Natural killer cell (primary cell): ENCODE data around the gene NTMT1. TPM values are rescaled to one million over a fixed set of nuclear protein-coding genes. Genes with fewer than 3 reads are reported as not detected.
A peak's percentile ranks its signal among the peaks of the same experiment; 100 is the strongest.

ENCODE experiments used
- ATAC-seq, 3 donors: fragments of 150-1000 bp in 2 of 3; fragments of 200-7000 bp in 1 of 3; cut with Tn5 transposase; 1 replicate in 1 of 3; 2 replicates in 2 of 3; pipeline ENCODE4 v1.10.0; 2021; ENCODE audit warnings: mild to moderate bottlenecking in 2 of 3, moderate library complexity in 2 of 3
- DNase-seq, 2 donors: peaks; one replicate each; pipeline versions ENCODE4 v3.0.0 to v3.0.0-alpha.2; 2013 to 2021; ENCODE audit warnings: mixed read lengths in 1 of 2
- H3K27ac ChIP-seq: one replicate; pipeline ENCODE4 v1.5.1; 2013; ENCODE audit warnings: mild to moderate bottlenecking, low read length
- H3K27me3 ChIP-seq: one replicate; pipeline ENCODE4 v1.6.1; 2013; ENCODE audit warnings: low read length; ENCODE audit not compliant: control insufficient read depth, insufficient read depth
- H3K36me3 ChIP-seq: one replicate; pipeline ENCODE4 v1.6.1; 2013; ENCODE audit warnings: low read length; ENCODE audit not compliant: control insufficient read depth, insufficient read depth
- H3K4me1 ChIP-seq: one replicate; pipeline ENCODE4 v1.6.1; 2013; ENCODE audit warnings: low read length; ENCODE audit not compliant: control insufficient read depth, insufficient read depth
- H3K4me3 ChIP-seq: one replicate; pipeline ENCODE4 v1.5.1; 2013; ENCODE audit warnings: low read length
- H3K9me3 ChIP-seq: one replicate; pipeline ENCODE4 v1.6.1; 2013; ENCODE audit warnings: low read length; ENCODE audit not compliant: control insufficient read depth, insufficient read depth
- H3K27ac Mint-ChIP-seq, 2 donors: one replicate each; pipeline ENCODE4 v1.8.0; 2022; ENCODE audit warnings: mild to moderate bottlenecking in 2 of 2, mixed read lengths in 2 of 2, moderate library complexity in 1 of 2
- H3K27me3 Mint-ChIP-seq, 2 donors: one replicate each; pipeline ENCODE4 v1.8.0; 2022; ENCODE audit warnings: low read depth in 2 of 2, mixed read lengths in 2 of 2
- H3K36me3 Mint-ChIP-seq: one replicate; pipeline ENCODE4 v1.8.0; 2022; ENCODE audit warnings: mixed read lengths
- H3K4me1 Mint-ChIP-seq, 2 donors: one replicate each; pipeline ENCODE4 v1.8.0; 2022; ENCODE audit warnings: mixed read lengths in 2 of 2
- H3K4me3 Mint-ChIP-seq: one replicate; pipeline ENCODE4 v1.8.0; 2022; ENCODE audit warnings: mild to moderate bottlenecking, moderate library complexity, mixed read lengths
- H3K9me3 Mint-ChIP-seq, 2 donors: one replicate each; pipeline ENCODE4 v1.8.0; 2022; ENCODE audit warnings: mixed read lengths in 2 of 2
- WGBS: methylation state at CpG from one replicate; pipeline ENCODE4 v1.1.7; 2013; ENCODE audit warnings: missing lambda C conversion rate; ENCODE audit not compliant: insufficient coverage; 5-methylcytosine and 5-hydroxymethylcytosine counted together
- intact Hi-C: fragments of 100-400 bp; cut with micrococcal nuclease; formaldehyde crosslinking; loops from one replicate; pipeline ENCODE4 v1.14.2; 2022
- total RNA-seq, 4 donors: library from RNA; stranded (reverse); fragments of 120-200 nt in 1 of 4; gene quantifications; one replicate each; pipeline versions ENCODE4 v1.2.3 to v1.2.4, GENCODE V29; 2013 to 2022
- TF ChIP-seq, protein P1 (sequence below): fragments of 200-600 bp; IDR thresholded peaks from one replicate; pipeline ENCODE4 v1.8.0; 2022; ENCODE audit warnings: antibody characterized with exemption

Gene NTMT1
- total RNA-seq, 3 donors from 2014 or later (not counting 1 experiment from before 2014, with no cell fraction given), result 17.1 to 23.5 (median 17.1) TPM

DNA sequence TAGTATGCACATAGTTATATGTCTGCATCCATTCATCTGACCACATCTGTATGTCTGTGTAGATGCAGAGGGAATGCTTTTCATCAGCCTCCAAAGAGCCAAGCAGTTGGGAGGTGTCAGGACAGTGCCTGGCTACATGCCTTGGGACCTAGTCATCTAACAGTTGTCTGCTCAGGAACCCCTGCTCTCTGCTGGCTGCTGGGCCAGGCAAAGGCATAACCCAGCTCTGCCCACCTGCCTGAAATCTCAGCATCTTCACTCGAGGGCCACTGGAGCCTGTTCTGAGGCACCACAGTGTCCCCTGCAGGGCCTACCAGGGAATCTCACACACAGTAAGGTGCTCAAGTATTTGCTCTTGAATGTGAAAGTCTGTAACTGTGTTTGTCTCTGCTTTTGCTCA is 8.8 kb upstream of the NTMT1 start:
- Histone ChIP-seq H3K9me3 (no peaks in the 10 kb centered on the region), H3K36me3 (no peaks in the 10 kb centered on the region), H3K4me3 (no peak overlapping the region), H3K27me3 (peaks cover 25% of the 10 kb centered on the region), H3K27ac (no peak overlapping the region), H3K4me1 (peaks cover 12% of the 10 kb centered on the region)
- 15% methylated on average over 1 of the region's 1 CpG for WGBS
- Mint-ChIP-seq H3K4me3 (no peak overlapping the region), H3K36me3 (no peaks in the 10 kb centered on the region), H3K9me3 (no peaks in the 10 kb centered on the region), H3K4me1 (no peaks in the 10 kb centered on the region), H3K27ac (no peak overlapping the region), H3K27me3 (peaks cover 15 to 16% of the 10 kb centered on the region in 2 donors)
- TF ChIP-seq, protein P1, sequence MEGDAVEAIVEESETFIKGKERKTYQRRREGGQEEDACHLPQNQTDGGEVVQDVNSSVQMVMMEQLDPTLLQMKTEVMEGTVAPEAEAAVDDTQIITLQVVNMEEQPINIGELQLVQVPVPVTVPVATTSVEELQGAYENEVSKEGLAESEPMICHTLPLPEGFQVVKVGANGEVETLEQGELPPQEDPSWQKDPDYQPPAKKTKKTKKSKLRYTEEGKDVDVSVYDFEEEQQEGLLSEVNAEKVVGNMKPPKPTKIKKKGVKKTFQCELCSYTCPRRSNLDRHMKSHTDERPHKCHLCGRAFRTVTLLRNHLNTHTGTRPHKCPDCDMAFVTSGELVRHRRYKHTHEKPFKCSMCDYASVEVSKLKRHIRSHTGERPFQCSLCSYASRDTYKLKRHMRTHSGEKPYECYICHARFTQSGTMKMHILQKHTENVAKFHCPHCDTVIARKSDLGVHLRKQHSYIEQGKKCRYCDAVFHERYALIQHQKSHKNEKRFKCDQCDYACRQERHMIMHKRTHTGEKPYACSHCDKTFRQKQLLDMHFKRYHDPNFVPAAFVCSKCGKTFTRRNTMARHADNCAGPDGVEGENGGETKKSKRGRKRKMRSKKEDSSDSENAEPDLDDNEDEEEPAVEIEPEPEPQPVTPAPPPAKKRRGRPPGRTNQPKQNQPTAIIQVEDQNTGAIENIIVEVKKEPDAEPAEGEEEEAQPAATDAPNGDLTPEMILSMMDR, result no peak
- peak; percentile 22 to 49 (median 36) for ATAC-seq
- DNase-seq, result no peak
- intact Hi-C loops, result no loop called here

DNA sequence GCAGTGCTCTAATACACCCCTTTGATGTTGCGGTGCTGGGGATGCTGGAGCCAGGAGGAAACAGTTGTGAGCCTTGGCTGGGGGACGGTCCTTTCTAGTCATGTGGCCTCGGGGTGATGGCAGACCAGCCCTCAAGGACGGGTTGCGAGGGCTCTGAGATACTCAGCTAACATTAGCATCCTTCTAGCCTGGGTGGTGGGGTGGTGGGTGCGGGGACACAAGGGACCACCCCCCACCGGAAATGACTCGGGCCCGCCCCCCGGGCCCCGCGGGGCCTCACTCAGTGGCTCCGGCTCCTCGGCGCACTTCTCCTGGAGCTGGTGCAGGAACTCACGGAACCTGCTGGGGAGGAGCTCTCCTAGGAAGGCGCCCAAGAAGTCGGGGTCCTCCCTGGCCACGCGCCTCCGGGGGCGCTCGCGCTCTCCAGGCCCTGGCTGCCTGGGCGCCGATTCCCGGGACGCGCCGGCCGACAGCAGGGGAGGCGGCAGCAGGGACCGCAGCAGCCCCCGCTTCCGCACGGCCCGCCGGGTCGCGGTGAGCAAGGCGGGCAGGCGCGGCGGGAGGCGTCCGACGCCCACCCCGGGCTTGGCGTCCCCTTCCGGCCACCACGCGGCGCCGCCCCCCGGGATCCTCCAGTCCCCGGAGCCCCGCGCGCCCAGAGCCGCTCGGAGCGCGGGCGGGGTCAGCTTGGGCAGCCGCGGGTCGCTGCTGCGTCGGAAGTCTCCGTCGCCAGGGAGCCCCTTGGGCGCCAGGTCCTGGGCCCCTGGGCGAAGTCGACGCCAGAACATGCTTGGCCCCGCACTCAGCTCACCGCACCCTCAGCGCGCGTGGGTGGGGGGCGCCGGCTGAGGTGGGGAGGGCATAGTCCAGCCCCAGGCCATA is 5.9 kb upstream of the NTMT1 start:
- Histone ChIP-seq H3K36me3 (no peaks in the 10 kb centered on the region), H3K27ac (no peak overlapping the region), H3K27me3 (peaks cover 25% of the 10 kb centered on the region), H3K4me3 (no peak overlapping the region), H3K4me1 (peaks cover 23% of the 10 kb centered on the region), H3K9me3 (no peaks in the 10 kb centered on the region)
- peaks cover 16 to 20% of the 10 kb centered on the region in 2 donors for H3K27me3 Mint-ChIP-seq
- 1% methylated on average over 82 of the region's 82 CpGs for WGBS
- no peaks in the 10 kb centered on the region for H3K36me3 Mint-ChIP-seq
- intact Hi-C loops, result no loop called here
- no peak overlapping the region for H3K4me3 Mint-ChIP-seq
- no peak overlapping the region for H3K27ac Mint-ChIP-seq
- peaks cover 5 to 7% of the 10 kb centered on the region in 2 donors for H3K4me1 Mint-ChIP-seq
- peak in 2 of 3 donors; percentile 25 to 38 for ATAC-seq
- H3K9me3 Mint-ChIP-seq, result no peaks in the 10 kb centered on the region
- TF ChIP-seq, protein P1, result no peak
- DNase-seq, result peak in 1 of 2 donors; percentile 45

DNA sequence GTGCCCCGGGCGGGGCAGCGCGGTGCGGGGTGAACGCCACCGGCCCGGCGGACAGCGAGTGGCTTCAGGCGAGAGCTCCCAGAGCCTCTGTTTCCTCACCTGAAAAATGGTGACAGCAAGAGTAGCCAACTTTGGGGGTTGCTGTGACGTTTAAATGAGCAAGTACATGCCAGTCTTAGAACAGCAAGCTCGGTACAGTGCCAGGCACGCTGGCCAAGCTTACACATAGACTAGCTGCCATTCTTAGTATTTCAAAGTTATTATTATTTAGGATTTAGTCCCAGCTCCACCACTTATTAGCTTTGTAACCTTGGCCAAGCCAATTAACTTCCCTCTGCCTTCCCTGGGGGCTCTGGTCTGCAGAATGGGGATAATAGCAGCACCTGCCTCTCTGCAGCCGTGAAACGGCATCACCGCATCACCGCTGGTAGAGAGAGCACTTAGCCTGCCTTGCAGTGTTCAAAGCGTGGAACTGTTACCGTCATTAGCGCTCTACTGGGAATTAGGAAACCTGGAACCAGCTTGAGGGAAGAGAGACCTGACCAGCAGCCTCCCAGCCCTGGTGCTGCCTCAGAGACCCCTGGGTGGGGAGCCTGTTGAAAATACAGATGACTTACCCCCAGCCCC is 5.2 kb upstream of the NTMT1 start, which contains the start of gene C9orf50:
Gene C9orf50 (minus strand): TSS at position 433 of the 627 bp plus-strand sequence. CDS start 527 bp downstream, outside the sequence.
- no peak for ATAC-seq
- Mint-ChIP-seq H3K9me3 (no peaks in the 10 kb centered on the region), H3K27ac (no peak within 1 kb of the TSS), H3K36me3 (no peaks in the 10 kb centered on the region), H3K27me3 (peaks cover 16 to 20% of the 10 kb centered on the region in 2 donors), H3K4me1 (peaks cover 5 to 11% of the 10 kb centered on the region in 2 donors), H3K4me3 (peak within 1 kb of the TSS; percentile 49)
- Histone ChIP-seq H3K4me1 (peaks cover 31% of the 10 kb centered on the region), H3K9me3 (no peaks in the 10 kb centered on the region), H3K27me3 (peaks cover 25% of the 10 kb centered on the region), H3K4me3 (no peak within 1 kb of the TSS), H3K36me3 (no peaks in the 10 kb centered on the region), H3K27ac (no peak within 1 kb of the TSS)
- intact Hi-C loops, result no loop called here
- DNase-seq, result no peak
- TF ChIP-seq, protein P1, result no peak
- WGBS, result 40% methylated on average over 21 of the region's 21 CpGs
